ENCODE data around the gene EIF2B2. TPM values are rescaled to one million over a fixed set of nuclear protein-coding genes. Genes with fewer than 3 reads are reported as not detected.

EIF2B2 gene
- total and polyA plus RNA-seq, 10 of the 15 experiments (the other 5 are each of a cell fraction or from before 2014, with no cell fraction given) = 17.4 to 168 (median 65.5) TPM

GRCh38 chr14:74975059-74975810 lies 27.5 kb upstream of the EIF2B2 start:
- intact Hi-C loops (cut with micrococcal nuclease; ENCODE audit: unreplicated experiment) (no loop called here), in situ Hi-C loops (cut with MboI) (no loop called here)
- no peaks in the 10 kb centered on the region for H3K9me3 ChIP-seq (replicated peaks; ENCODE audit: control insufficient read depth, insufficient read depth, low read length)
- ATAC-seq (no peak), DNase-seq (ENCODE audit: low read depth, low spot score) (no peak), FAIRE-seq (no peak)
- WGBS (ENCODE audit: insufficient coverage, insufficient replicate concordance, low lambda C conversion rate, missing lambda C conversion rate) = 61% methylated on average over 11 of the region's 12 CpGs
- ChIA-PET POLR2A (no interaction called here), CTCF (interaction anchor here (1.5 kb wide), 1 partner anchor 113 kb away, joined by 3 read pairs; no protein-coding TSS in a partner anchor), SMC1A (ENCODE audit: uncharacterized antibody, unreplicated experiment) (no interaction called here), RAD21 (ENCODE audit: unreplicated experiment) (interaction anchor here (1.0 kb wide), 1 partner anchor 334 kb away, joined by 3 read pairs; no protein-coding TSS in a partner anchor)
- H3K27me3 ChIP-seq (replicated peaks in 1 of 2; ENCODE audit: control insufficient read depth in 2 of 2, insufficient read depth in 2 of 2, low read length in 1 of 2) = no peaks in the 10 kb centered on the region; a peak in 1 of 4 replicates
- BruUV-seq (replicated peaks) = no TSS peak
- no peaks in the 10 kb centered on the region for H3K79me2 ChIP-seq (ENCODE audit: control insufficient read depth, insufficient read depth, low read length)
- no peaks in the 10 kb centered on the region for H4K20me1 ChIP-seq (ENCODE audit: control insufficient read depth, insufficient read depth)
- no peak overlapping the region for H2AFZ ChIP-seq (ENCODE audit: control insufficient read depth, low read depth, low read length)
- no peak overlapping the region for H3K9ac ChIP-seq (ENCODE audit: control insufficient read depth, insufficient read depth, low read length)
- H3K4me1 ChIP-seq (ENCODE audit: control insufficient read depth, insufficient read depth, low read length) = no peaks in the 10 kb centered on the region
- no peaks in the 10 kb centered on the region for H3K36me3 ChIP-seq (ENCODE audit: control insufficient read depth in 2 of 2, insufficient read depth in 2 of 2, low read length in 1 of 2)
- TF ChIP-seq BRCA1 (IDR thresholded peaks at IDR 0.05; ENCODE audit: low read depth, low read length) (no peak), HSF1 (IDR thresholded peaks at IDR 0.05; ENCODE audit: low read depth, low read length) (no peak), SIX5 (IDR thresholded peaks at IDR 0.05; ENCODE audit: low read depth, low read length, severe bottlenecking) (no peak), CHD4 (IDR thresholded peaks at IDR 0.05) (no peak), NFYA (IDR thresholded peaks at IDR 0.05; ENCODE audit: borderline replicate concordance, low read depth, low read length) (no peak)
- H3K27ac ChIP-seq (ENCODE audit: control insufficient read depth, insufficient read depth) = no peak overlapping the region
- H3K4me2 ChIP-seq (ENCODE audit: control insufficient read depth, insufficient read depth) = no peak overlapping the region
- no peak overlapping the region for H3K4me3 ChIP-seq

All from GM12878 (cell line).